Liver (tissue), 9 donors: ENCODE data around the gene GABBR2. TPM values are rescaled to one million over a fixed set of nuclear protein-coding genes. Genes with fewer than 3 reads are reported as not detected.

Source experiments
- DNase-seq: peaks from one replicate; pipeline ENCODE4 v3.0.0-alpha.2; 2017; ENCODE audit warnings: low spot score
- H3K27ac ChIP-seq, 2 donors: one replicate each; pipeline ENCODE4 v1.7.0; 2013; ENCODE audit warnings: inconsistent platforms in 2 of 2, low read length in 2 of 2, control low read depth in 1 of 2, low read depth in 1 of 2, mild to moderate bottlenecking in 1 of 2
- H3K27me3 ChIP-seq, 4 donors: one replicate each; pipeline versions ENCODE4 v1.6.1 to v1.7.0; 2013; ENCODE audit warnings: low read length in 3 of 4, inconsistent platforms in 1 of 4, mild to moderate bottlenecking in 1 of 4, moderate library complexity in 1 of 4; ENCODE audit not compliant: control insufficient read depth in 4 of 4, insufficient read depth in 4 of 4
- H3K36me3 ChIP-seq, 4 donors: one replicate each; pipeline versions ENCODE4 v1.6.1 to v1.7.0; 2013; ENCODE audit warnings: low read length in 3 of 4, mild to moderate bottlenecking in 3 of 4, low read depth in 1 of 4, moderate library complexity in 1 of 4; ENCODE audit not compliant: control insufficient read depth in 4 of 4, insufficient read depth in 3 of 4
- H3K4me1 ChIP-seq, 4 donors: one replicate each; pipeline versions ENCODE4 v1.6.1 to v1.7.0; 2013; ENCODE audit warnings: low read length in 3 of 4, mild to moderate bottlenecking in 3 of 4, moderate library complexity in 1 of 4; ENCODE audit not compliant: control insufficient read depth in 4 of 4, insufficient read depth in 4 of 4
- H3K4me3 ChIP-seq, 3 donors: one replicate each; pipeline versions ENCODE4 v1.6.1 to v1.7.0; 2013; ENCODE audit warnings: low read length in 3 of 3, control low read depth in 1 of 3, low read depth in 1 of 3, mild to moderate bottlenecking in 1 of 3
- H3K9ac ChIP-seq, 2 donors: one replicate each; pipeline ENCODE4 v1.7.0; 2013; ENCODE audit warnings: low read length in 2 of 2, mild to moderate bottlenecking in 2 of 2, moderate library complexity in 2 of 2, control low read depth in 1 of 2, low read depth in 1 of 2
- H3K9me3 ChIP-seq, 4 donors: one replicate each; pipeline versions ENCODE4 v1.6.1 to v1.7.0; 2013; ENCODE audit warnings: low read length in 3 of 4; ENCODE audit not compliant: control insufficient read depth in 4 of 4
- CTCF ChIP-seq: fragments of 150-350 bp; IDR thresholded peaks from 2 replicates; pipeline ENCODE4 v1.5.1; 2017; ENCODE audit warnings: improper control_type of control experiment, low read depth, low read length; ENCODE audit not compliant: missing input control
- EGR1 ChIP-seq, 2 donors: IDR thresholded peaks; 2 replicates each; pipeline ENCODE4 v1.6.1; 2016 to 2018; ENCODE audit warnings: antibody characterized with exemption in 2 of 2, low read depth in 2 of 2
- FOXA1 ChIP-seq: IDR thresholded peaks from 2 replicates; pipeline ENCODE4 v1.6.1; 2016; ENCODE audit warnings: antibody characterized with exemption
- FOXA2 ChIP-seq: IDR thresholded peaks from 2 replicates; pipeline ENCODE4 v1.6.1; 2016; ENCODE audit warnings: antibody characterized with exemption
- GABPA ChIP-seq, 2 donors: IDR thresholded peaks in 1 of 2; conservative IDR thresholded peaks in 1 of 2; 2 replicates each; pipeline ENCODE4 v1.6.1; 2016; ENCODE audit warnings: antibody characterized with exemption in 2 of 2, mild to moderate bottlenecking in 1 of 2, moderate library complexity in 1 of 2
- HNF4A ChIP-seq, 2 donors: conservative IDR thresholded peaks; 2 replicates each; pipeline ENCODE4 v1.6.1; 2016; ENCODE audit warnings: antibody characterized with exemption in 2 of 2, mild to moderate bottlenecking in 2 of 2
- HNF4G ChIP-seq: IDR thresholded peaks from 2 replicates; pipeline ENCODE4 v1.6.1; 2016; ENCODE audit warnings: antibody characterized with exemption
- MAX ChIP-seq: IDR thresholded peaks from 2 replicates; pipeline ENCODE4 v1.6.1; 2016; ENCODE audit warnings: antibody characterized with exemption
- NR2F2 ChIP-seq: IDR thresholded peaks from 2 replicates; pipeline ENCODE4 v1.6.1; 2016; ENCODE audit warnings: antibody characterized with exemption
- RAD21 ChIP-seq, 2 donors: IDR thresholded peaks; 2 replicates each; pipeline ENCODE4 v1.6.1; 2016; ENCODE audit warnings: antibody characterized with exemption in 2 of 2, mild to moderate bottlenecking in 2 of 2
- REST ChIP-seq: IDR thresholded peaks from 2 replicates; pipeline ENCODE4 v1.6.1; 2016; ENCODE audit warnings: antibody characterized with exemption, mild to moderate bottlenecking
- RXRA ChIP-seq, 2 donors: IDR thresholded peaks; 2 replicates each; pipeline ENCODE4 v1.6.1; 2017 to 2018; ENCODE audit warnings: antibody characterized with exemption in 2 of 2, mild to moderate bottlenecking in 1 of 2
- TAF1 ChIP-seq: conservative IDR thresholded peaks from 2 replicates; pipeline ENCODE4 v1.6.1; 2016; ENCODE audit warnings: antibody characterized with exemption, mild to moderate bottlenecking
- YY1 ChIP-seq: IDR thresholded peaks from 2 replicates; pipeline ENCODE4 v1.6.1; 2016; ENCODE audit warnings: antibody characterized with exemption, mild to moderate bottlenecking
- ZBTB33 ChIP-seq: IDR thresholded peaks from 2 replicates; pipeline ENCODE4 v1.6.1; 2016; ENCODE audit warnings: antibody characterized with exemption
- WGBS: extraction: QIAGEN DNeasy Blood & Tissue Kit; methylation state at CpG from one replicate; pipeline ENCODE4 v1.1.7; 2013; 5-methylcytosine and 5-hydroxymethylcytosine counted together
- polyA plus RNA-seq, 2 donors: library from polyadenylated mRNA; stranded (reverse) in 1 of 2; unstranded in 1 of 2; fragments of 200-250 nt in 1 of 2; fragments of >200 nt in 1 of 2; fragmentation: Nextera tagmentation in 1 of 2; extraction: Ambion mirVana in 1 of 2; gene quantifications; one replicate each; pipeline versions ENCODE4 v1.2.1 to v1.2.3, GENCODE V29; 2013 to 2015
- total RNA-seq, 2 donors: library from RNA; depleted of rRNA; stranded (reverse); fragments of >200 nt; gene quantifications; one replicate each; pipeline ENCODE4 v1.2.3, GENCODE V29; 2014
- donor health status: healthy.
- donor health status: healthy.
- donor health status: healthy.
- donor health status: healthy.
- donor health status: healthy.

Gene GABBR2
- total and polyA plus RNA-seq, 4 donors = 0.03 to 0.23 (median 0.08) TPM; not detected in 1

- no peaks in the 10 kb centered on the region for H3K4me1 ChIP-seq
- DNase-seq = no peak
- no peak overlapping the region for H3K4me3 ChIP-seq
- no peak for TF ChIP-seq REST
- no peak for TF ChIP-seq FOXA1
- TF ChIP-seq RXRA (IDR thresholded peaks at IDR 0.05) = no peak
- no peak for TF ChIP-seq YY1
- TF ChIP-seq EGR1 (IDR thresholded peaks at IDR 0.05; ENCODE audit: low read depth in 2 of 2) = no peak
- TF ChIP-seq CTCF = no peak
- TF ChIP-seq GABPA (IDR thresholded peaks at IDR 0.05 in 1 of 2, conservative IDR thresholded peaks at IDR 0.05 in 1 of 2) = no peak
- no peak for TF ChIP-seq RAD21 (IDR thresholded peaks at IDR 0.05)
- TF ChIP-seq NR2F2 = no peak
- no peak for TF ChIP-seq HNF4A (conservative IDR thresholded peaks at IDR 0.05)
- no peak for TF ChIP-seq ZBTB33
- no peak for TF ChIP-seq MAX
- TF ChIP-seq HNF4G = no peak
- no peak for TF ChIP-seq FOXA2
- no peaks in the 10 kb centered on the region for H3K36me3 ChIP-seq
- H3K9ac ChIP-seq = no peak overlapping the region
- peaks cover 0 to 5% (median 0%) of the 10 kb centered on the region in 4 donors for H3K27me3 ChIP-seq
- WGBS = 81% methylated on average over 1 of the region's 1 CpG
- peaks cover 4 to 9% (median 5%) of the 10 kb centered on the region in 4 donors for H3K9me3 ChIP-seq
- H3K27ac ChIP-seq = no peak overlapping the region
Observed at GRCh38 chr9:98365781-98366180, 343.0 kb downstream of the GABBR2 start.

- WGBS = 100% methylated on average over 1 of the region's 1 CpG
- H3K27me3 ChIP-seq = peaks cover 0 to 10% (median 0%) of the 10 kb centered on the region in 4 donors
- no peaks in the 10 kb centered on the region for H3K36me3 ChIP-seq
- no peak overlapping the region for H3K4me3 ChIP-seq
- TF ChIP-seq NR2F2 (no peak), TAF1 (no peak), YY1 (no peak), HNF4A (conservative IDR thresholded peaks at IDR 0.05) (no peak), ZBTB33 (no peak), RXRA (IDR thresholded peaks at IDR 0.05) (no peak), MAX (no peak), CTCF (peak; percentile 19)
- H3K9ac ChIP-seq = no peak overlapping the region
- H3K27ac ChIP-seq = no peak overlapping the region
- DNase-seq = no peak
- H3K9me3 ChIP-seq = peaks cover 4 to 9% (median 5%) of the 10 kb centered on the region in 4 donors
- no peaks in the 10 kb centered on the region for H3K4me1 ChIP-seq
Observed at GRCh38 chr9:98365227-98365669, 343.5 kb downstream of the GABBR2 start.
